ENCODE results near the gene GPN3.

- TF ChIP-seq NFIC (IDR thresholded peaks at IDR 0.05) (no peak), CREB1 (IDR thresholded peaks at IDR 0.05; ENCODE audit: low read depth) (no peak), EP300 (IDR thresholded peaks at IDR 0.05; ENCODE audit: borderline replicate concordance) (no peak), CEBPB (IDR thresholded peaks at IDR 0.05) (no peak), MAX (IDR thresholded peaks at IDR 0.05) (no peak), REST (IDR thresholded peaks at IDR 0.05; ENCODE audit: low read depth) (no peak), FOXM1 (IDR thresholded peaks at IDR 0.05; ENCODE audit: borderline replicate concordance, low read depth) (no peak)
These were observed 37.3 kb upstream of the GPN3 start for GRCh38 chr12:110505332-110505731.
